DND-41 (cell line): Measurements from ENCODE around the gene PDE6B.

Source experiments
- ATAC-seq: fragments of 200-7000 bp; cut with Tn5 transposase; 3 replicates; pipeline ENCODE4 v1.9.1; 2021; ENCODE audit warnings: low read depth; ENCODE audit not compliant: insufficient read depth
- DNase-seq: peaks from one replicate; pipeline ENCODE4 v3.0.0-alpha.2; 2020
- H2AFZ ChIP-seq: 2 replicates; pipeline ENCODE4 v1.6.0; 2012; ENCODE audit warnings: low read depth, low read length
- H3K27ac ChIP-seq: 2 replicates; pipeline ENCODE4 v1.5.1; 2012; ENCODE audit warnings: low read length, inconsistent platforms
- H3K27me3 ChIP-seq: fragments of 200-600 bp; sonication (generic); 2 replicates; pipeline ENCODE4 v1.6.0; 2012; ENCODE audit warnings: low read length, mild to moderate bottlenecking, inconsistent platforms; ENCODE audit not compliant: insufficient read depth, poor library complexity
- H3K36me3 ChIP-seq: 2 replicates; pipeline ENCODE4 v1.5.1; 2012; ENCODE audit warnings: low read length, inconsistent platforms; ENCODE audit not compliant: insufficient read depth
- H3K4me1 ChIP-seq: 2 replicates; pipeline ENCODE4 v1.5.1; 2012; ENCODE audit warnings: mild to moderate bottlenecking, low read length; ENCODE audit not compliant: insufficient read depth
- H3K4me2 ChIP-seq: 2 replicates; pipeline ENCODE4 v1.6.0; 2012; ENCODE audit warnings: mild to moderate bottlenecking, moderate library complexity, low read length, inconsistent platforms; ENCODE audit not compliant: insufficient read depth
- H3K4me3 ChIP-seq, 2 experiments: fragments of 200-600 bp in 1 of 2; shearing (Covaris generic) in 1 of 2; 2 replicates each; pipeline ENCODE4 v1.5.1; 2012 to 2016; ENCODE audit warnings: inconsistent platforms in 2 of 2, low read length in 2 of 2, mild to moderate bottlenecking in 2 of 2, low read depth in 1 of 2, moderate library complexity in 1 of 2
- H3K79me2 ChIP-seq: 2 replicates; pipeline ENCODE4 v1.6.0; 2012; ENCODE audit warnings: low read length, inconsistent platforms; ENCODE audit not compliant: insufficient read depth
- H3K9ac ChIP-seq: 2 replicates; pipeline ENCODE4 v1.6.0; 2012; ENCODE audit warnings: low read depth, mild to moderate bottlenecking, inconsistent platforms, low read length, moderate library complexity
- H3K9me3 ChIP-seq: 2 replicates; pipeline ENCODE4 v1.5.1; 2012; ENCODE audit warnings: low read length, moderate library complexity, mild to moderate bottlenecking, inconsistent platforms; ENCODE audit not compliant: insufficient read depth, severe bottlenecking
- H4K20me1 ChIP-seq: 2 replicates; pipeline ENCODE4 v1.6.0; 2012; ENCODE audit warnings: low read length; ENCODE audit not compliant: insufficient read depth
- EZH2 ChIP-seq: IDR thresholded peaks from 3 replicates; pipeline ENCODE4 v1.6.1; 2012; ENCODE audit warnings: borderline replicate concordance, low read depth, mild to moderate bottlenecking, moderate library complexity, low read length, inconsistent platforms; ENCODE audit not compliant: severe bottlenecking
- TF ChIP-seq, protein P1 (sequence below): IDR thresholded peaks from 2 replicates; pipeline ENCODE4 v1.5.1; 2012; ENCODE audit warnings: borderline replicate concordance, low read length, moderate library complexity, mild to moderate bottlenecking; ENCODE audit not compliant: poor library complexity, severe bottlenecking; ENCODE audit errors: extremely low read depth

Gene PDE6B

GRCh38 chr4:663438-664428 lies 38.4 kb downstream of the PDE6B start:
- peaks cover 9% of the 10 kb centered on the region for H4K20me1 ChIP-seq
- H3K9ac ChIP-seq: peak overlapping the region; percentile 100
- no peaks in the 10 kb centered on the region for H3K9me3 ChIP-seq
- peaks cover 32% of the 10 kb centered on the region for H3K79me2 ChIP-seq
- peaks cover 27% of the 10 kb centered on the region for H3K36me3 ChIP-seq
- peak overlapping the region; percentile 85 to 92 for H3K4me3 ChIP-seq
- peak; percentile 87 for ATAC-seq
- peak; percentile 91 for DNase-seq
- H3K4me2 ChIP-seq: peak overlapping the region; percentile 98
- H3K27ac ChIP-seq: peak overlapping the region; percentile 93
- no peak for TF ChIP-seq EZH2
- TF ChIP-seq, protein P1, sequence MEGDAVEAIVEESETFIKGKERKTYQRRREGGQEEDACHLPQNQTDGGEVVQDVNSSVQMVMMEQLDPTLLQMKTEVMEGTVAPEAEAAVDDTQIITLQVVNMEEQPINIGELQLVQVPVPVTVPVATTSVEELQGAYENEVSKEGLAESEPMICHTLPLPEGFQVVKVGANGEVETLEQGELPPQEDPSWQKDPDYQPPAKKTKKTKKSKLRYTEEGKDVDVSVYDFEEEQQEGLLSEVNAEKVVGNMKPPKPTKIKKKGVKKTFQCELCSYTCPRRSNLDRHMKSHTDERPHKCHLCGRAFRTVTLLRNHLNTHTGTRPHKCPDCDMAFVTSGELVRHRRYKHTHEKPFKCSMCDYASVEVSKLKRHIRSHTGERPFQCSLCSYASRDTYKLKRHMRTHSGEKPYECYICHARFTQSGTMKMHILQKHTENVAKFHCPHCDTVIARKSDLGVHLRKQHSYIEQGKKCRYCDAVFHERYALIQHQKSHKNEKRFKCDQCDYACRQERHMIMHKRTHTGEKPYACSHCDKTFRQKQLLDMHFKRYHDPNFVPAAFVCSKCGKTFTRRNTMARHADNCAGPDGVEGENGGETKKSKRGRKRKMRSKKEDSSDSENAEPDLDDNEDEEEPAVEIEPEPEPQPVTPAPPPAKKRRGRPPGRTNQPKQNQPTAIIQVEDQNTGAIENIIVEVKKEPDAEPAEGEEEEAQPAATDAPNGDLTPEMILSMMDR: peak; percentile 44
- no peaks in the 10 kb centered on the region for H3K27me3 ChIP-seq
- H3K4me1 ChIP-seq: peaks cover 36% of the 10 kb centered on the region
- H2AFZ ChIP-seq: peak overlapping the region; percentile 84

DNA sequence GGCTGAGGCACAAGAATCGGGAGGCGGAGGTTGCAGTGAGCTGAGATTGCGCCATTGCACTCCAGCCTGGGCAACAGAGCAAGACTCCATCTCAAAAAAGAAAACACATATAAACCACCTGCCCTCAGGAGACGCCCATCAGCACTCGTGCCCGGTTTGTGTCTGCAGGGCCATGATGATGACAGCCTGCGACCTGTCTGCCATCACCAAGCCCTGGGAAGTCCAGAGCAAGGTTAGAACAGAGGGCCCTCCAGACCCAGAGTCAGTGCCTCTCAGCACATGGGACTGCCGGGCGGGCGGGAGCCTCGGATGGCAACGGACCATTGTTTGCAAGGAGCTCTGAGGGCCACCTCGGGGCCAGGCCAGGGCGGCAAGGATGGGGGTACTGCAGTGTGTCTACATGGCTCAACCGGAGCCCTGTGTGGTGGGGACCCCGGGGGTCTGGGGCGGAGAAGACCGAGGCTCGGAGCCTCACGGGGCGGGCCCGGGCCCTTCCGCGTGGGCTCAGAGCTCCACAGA lies 39.4 kb downstream of the PDE6B start:
- TF ChIP-seq, protein P1: no peak
- no peak for TF ChIP-seq EZH2
- peak overlapping the region; percentile 85 to 92; a peak in 3 of 4 replicates for H3K4me3 ChIP-seq
- H3K27me3 ChIP-seq: no peaks in the 10 kb centered on the region
- DNase-seq (no peak), ATAC-seq (no peak)
- H3K27ac ChIP-seq: peak overlapping the region; percentile 93
- H3K79me2 ChIP-seq: peaks cover 32% of the 10 kb centered on the region
- no peak overlapping the region for H2AFZ ChIP-seq
- H3K4me2 ChIP-seq: peak overlapping the region; percentile 98
- H3K4me1 ChIP-seq: peaks cover 36% of the 10 kb centered on the region
- H3K9me3 ChIP-seq: no peaks in the 10 kb centered on the region
- H3K36me3 ChIP-seq: peaks cover 21% of the 10 kb centered on the region
- no peaks in the 10 kb centered on the region; the same call in 1 of the 2 replicates for H4K20me1 ChIP-seq
- peak overlapping the region; percentile 100 for H3K9ac ChIP-seq

GRCh38 chr4:665381-665750 lies 40.0 kb downstream of the PDE6B start:
- Histone ChIP-seq H3K79me2 (peaks cover 32% of the 10 kb centered on the region), H4K20me1 (no peaks in the 10 kb centered on the region; the same call in 1 of the 2 replicates), H3K4me3 (peak overlapping the region in 1 of 2 experiments; percentile 85; a peak in 2 of 4 replicates), H3K27ac (0 out of 2 replicates have a peak overlapping the region, but pooled peaks have one; percentile 22), H3K4me1 (peaks cover 36% of the 10 kb centered on the region), H3K4me2 (peak overlapping the region; percentile 98), H3K9me3 (no peaks in the 10 kb centered on the region), H3K27me3 (no peaks in the 10 kb centered on the region), H2AFZ (no peak overlapping the region), H3K9ac (no peak overlapping the region), H3K36me3 (peaks cover 16% of the 10 kb centered on the region)
- TF ChIP-seq, protein P1: no peak
- TF ChIP-seq EZH2: no peak
- ATAC-seq (no peak), DNase-seq (no peak)
